ENCODE results near the gene SERTAD1. TPM values are rescaled to one million over a fixed set of nuclear protein-coding genes. Genes with fewer than 3 reads are reported as not detected.

SERTAD1 gene
- total RNA-seq, 1 experiment from 2014 or later, result 12.3 TPM

GRCh38 chr19:40376286-40376862 is 49.4 kb downstream of the SERTAD1 start:
- H3K36me3 Mint-ChIP-seq (ENCODE audit: insufficient read depth, unreplicated experiment), result peaks cover 9% of the 10 kb centered on the region
- CTCF ChIA-PET, result interaction anchor here (0.6 kb wide), 1 partner anchor 92 kb away, joined by 3 read pairs; no protein-coding TSS in a partner anchor
- TF ChIP-seq, protein P1, sequence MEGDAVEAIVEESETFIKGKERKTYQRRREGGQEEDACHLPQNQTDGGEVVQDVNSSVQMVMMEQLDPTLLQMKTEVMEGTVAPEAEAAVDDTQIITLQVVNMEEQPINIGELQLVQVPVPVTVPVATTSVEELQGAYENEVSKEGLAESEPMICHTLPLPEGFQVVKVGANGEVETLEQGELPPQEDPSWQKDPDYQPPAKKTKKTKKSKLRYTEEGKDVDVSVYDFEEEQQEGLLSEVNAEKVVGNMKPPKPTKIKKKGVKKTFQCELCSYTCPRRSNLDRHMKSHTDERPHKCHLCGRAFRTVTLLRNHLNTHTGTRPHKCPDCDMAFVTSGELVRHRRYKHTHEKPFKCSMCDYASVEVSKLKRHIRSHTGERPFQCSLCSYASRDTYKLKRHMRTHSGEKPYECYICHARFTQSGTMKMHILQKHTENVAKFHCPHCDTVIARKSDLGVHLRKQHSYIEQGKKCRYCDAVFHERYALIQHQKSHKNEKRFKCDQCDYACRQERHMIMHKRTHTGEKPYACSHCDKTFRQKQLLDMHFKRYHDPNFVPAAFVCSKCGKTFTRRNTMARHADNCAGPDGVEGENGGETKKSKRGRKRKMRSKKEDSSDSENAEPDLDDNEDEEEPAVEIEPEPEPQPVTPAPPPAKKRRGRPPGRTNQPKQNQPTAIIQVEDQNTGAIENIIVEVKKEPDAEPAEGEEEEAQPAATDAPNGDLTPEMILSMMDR (IDR thresholded peaks at IDR 0.05; ENCODE audit: unreplicated experiment), result no peak
- H3K27me3 Mint-ChIP-seq (ENCODE audit: unreplicated experiment), result no peaks in the 10 kb centered on the region
- H3K27ac Mint-ChIP-seq (ENCODE audit: unreplicated experiment), result no peak overlapping the region
- no peaks in the 10 kb centered on the region for H3K9me3 Mint-ChIP-seq (ENCODE audit: low read depth, unreplicated experiment)
- intact Hi-C loops (cut with micrococcal nuclease; ENCODE audit: unreplicated experiment), result no loop called here
- DNase-seq, result no peak
- no peaks in the 10 kb centered on the region for H3K4me1 Mint-ChIP-seq (ENCODE audit: low read depth, unreplicated experiment)
- H3K4me3 Mint-ChIP-seq (ENCODE audit: low read depth, unreplicated experiment), result no peak overlapping the region
- no TSS peak for BruUV-seq (replicated peaks)

GRCh38 chr19:40374084-40374483 is 51.7 kb downstream of the SERTAD1 start:
- Mint-ChIP-seq H3K36me3 (ENCODE audit: insufficient read depth, unreplicated experiment) (peaks cover 19% of the 10 kb centered on the region), H3K4me1 (ENCODE audit: low read depth, unreplicated experiment) (no peaks in the 10 kb centered on the region), H3K4me3 (ENCODE audit: low read depth, unreplicated experiment) (no peak overlapping the region), H3K27ac (ENCODE audit: unreplicated experiment) (no peak overlapping the region), H3K27me3 (ENCODE audit: unreplicated experiment) (no peaks in the 10 kb centered on the region), H3K9me3 (ENCODE audit: low read depth, unreplicated experiment) (no peaks in the 10 kb centered on the region)
- TF ChIP-seq, protein P1 (IDR thresholded peaks at IDR 0.05; ENCODE audit: unreplicated experiment), result no peak
- intact Hi-C loops (cut with micrococcal nuclease; ENCODE audit: unreplicated experiment), result no loop called here
- CTCF ChIA-PET, result interaction anchor here (0.7 kb wide), 1 partner anchor 247 kb away, joined by 6 read pairs; no protein-coding TSS in a partner anchor
- no TSS peak for BruUV-seq (replicated peaks)
- no peak for DNase-seq

GRCh38 chr19:40371802-40372122 is 54.0 kb downstream of the SERTAD1 start:
- Mint-ChIP-seq H3K4me3 (ENCODE audit: low read depth, unreplicated experiment) (no peak overlapping the region), H3K27ac (ENCODE audit: unreplicated experiment) (no peak overlapping the region), H3K4me1 (ENCODE audit: low read depth, unreplicated experiment) (no peaks in the 10 kb centered on the region), H3K27me3 (ENCODE audit: unreplicated experiment) (no peaks in the 10 kb centered on the region), H3K36me3 (ENCODE audit: insufficient read depth, unreplicated experiment) (peaks cover 28% of the 10 kb centered on the region), H3K9me3 (ENCODE audit: low read depth, unreplicated experiment) (no peaks in the 10 kb centered on the region)
- no peak for DNase-seq
- TF ChIP-seq, protein P1 (IDR thresholded peaks at IDR 0.05; ENCODE audit: unreplicated experiment), result no peak
- intact Hi-C loops (cut with micrococcal nuclease; ENCODE audit: unreplicated experiment), result no loop called here
- CTCF ChIA-PET, result interaction anchor here (0.6 to 1.0 kb wide), 2 partner anchors 22 to 23 kb away, joined by 3 to 5 read pairs; partner anchors contain the start of genes C19orf47 and PLD3
- no TSS peak for BruUV-seq (replicated peaks)

Other genes with a start within 250 kb of the SERTAD1 start
- gene MAP3K10, start 234.6 kb downstream of the SERTAD1 start, total RNA-seq (2022), result 26.1 and 30.5 TPM in 2 replicates
- not detected in 2 replicates for gene TTC9B, start 207.6 kb downstream of the SERTAD1 start, total RNA-seq (2022)
- gene CCNP, start 199.3 kb downstream of the SERTAD1 start, total RNA-seq (2022), result 0.83 and 0.94 TPM in 2 replicates
- 179 and 182 TPM in 2 replicates for gene AKT2, start 140.6 kb downstream of the SERTAD1 start, total RNA-seq (2022)
- 19.3 and 22.7 TPM in 2 replicates for gene C19orf47, start 77.6 kb downstream of the SERTAD1 start, total RNA-seq (2022)
- 184 and 192 TPM in 2 replicates for gene PLD3, start 77.3 kb downstream of the SERTAD1 start, total RNA-seq (2022)
- 0.14 TPM in 1 of 2 replicates, not detected in the other for gene HIPK4, start 35.8 kb downstream of the SERTAD1 start, total RNA-seq (2022)
- 1.6 and 1.8 TPM in 2 replicates for gene PRX, start 12.6 kb downstream of the SERTAD1 start, total RNA-seq (2022)
- 51.9 and 56.7 TPM in 2 replicates for gene SERTAD3, start 18.3 kb upstream of the SERTAD1 start, total RNA-seq (2022)
- 107 and 118 TPM in 2 replicates for gene BLVRB, start 39.8 kb upstream of the SERTAD1 start, total RNA-seq (2022)
- 0.80 and 1.3 TPM in 2 replicates for gene SPTBN4, start 41.0 kb upstream of the SERTAD1 start, total RNA-seq (2022)
- 117 TPM in 2 replicates for gene SHKBP1, start 150.9 kb upstream of the SERTAD1 start, total RNA-seq (2022)
- 14.1 and 20.3 TPM in 2 replicates for gene LTBP4, start 175.4 kb upstream of the SERTAD1 start, total RNA-seq (2022)